ENCODE data around the gene LDLRAD4.

LDLRAD4 gene

GRCh38 chr18:13201292-13201691, 17.3 kb upstream of the LDLRAD4 start:
- in situ Hi-C loops (cut with MboI; ENCODE audit: low sequenced_read_pairs) = no loop called here

- in situ Hi-C loops (cut with MboI; ENCODE audit: low sequenced_read_pairs) = no loop called here
These were observed 16.0 kb upstream of the LDLRAD4 start for GRCh38 chr18:13202571-13202970.

- in situ Hi-C loops (cut with MboI; ENCODE audit: low sequenced_read_pairs) = no loop called here
These were observed 12.3 kb upstream of the LDLRAD4 start for GRCh38 chr18:13206301-13206700.

- in situ Hi-C loops (cut with MboI; ENCODE audit: low sequenced_read_pairs) = no loop called here
These were observed 11.3 kb upstream of the LDLRAD4 start for GRCh38 chr18:13207294-13207693.

GRCh38 chr18:13211534-13211933, 7.0 kb upstream of the LDLRAD4 start:
- in situ Hi-C loops (cut with MboI; ENCODE audit: low sequenced_read_pairs) = no loop called here

- in situ Hi-C loops (cut with MboI; ENCODE audit: low sequenced_read_pairs) = no loop called here
These were observed 5.3 kb upstream of the LDLRAD4 start for GRCh38 chr18:13213036-13213795.

GRCh38 chr18:13214609-13215008, 4.0 kb upstream of the LDLRAD4 start:
- in situ Hi-C loops (cut with MboI; ENCODE audit: low sequenced_read_pairs) = no loop called here

GRCh38 chr18:13216092-13216582, 2.4 kb upstream of the LDLRAD4 start:
- in situ Hi-C loops (cut with MboI; ENCODE audit: low sequenced_read_pairs) = no loop called here

- in situ Hi-C loops (cut with MboI; ENCODE audit: low sequenced_read_pairs) = no loop called here
These were observed 1.7 kb upstream of the LDLRAD4 start for GRCh38 chr18:13216711-13217465.

GRCh38 chr18:13217466-13217961, 1.0 kb upstream of the LDLRAD4 start:
- in situ Hi-C loops (cut with MboI; ENCODE audit: low sequenced_read_pairs) = no loop called here

- in situ Hi-C loops (cut with MboI; ENCODE audit: low sequenced_read_pairs) = no loop called here
These were observed 591 bp upstream of the LDLRAD4 start for GRCh38 chr18:13217971-13218367.

- in situ Hi-C loops (cut with MboI; ENCODE audit: low sequenced_read_pairs) = no loop called here
These were observed 437 bp downstream of the LDLRAD4 start for GRCh38 chr18:13218997-13219396.

- in situ Hi-C loops (cut with MboI; ENCODE audit: low sequenced_read_pairs) = no loop called here
These were observed 1.1 kb downstream of the LDLRAD4 start for GRCh38 chr18:13219593-13220159.

- in situ Hi-C loops (cut with MboI; ENCODE audit: low sequenced_read_pairs) = no loop called here
These were observed 1.9 kb downstream of the LDLRAD4 start for GRCh38 chr18:13220361-13220991.

- in situ Hi-C loops (cut with MboI; ENCODE audit: low sequenced_read_pairs) = no loop called here
These were observed 3.6 kb downstream of the LDLRAD4 start for GRCh38 chr18:13221869-13222855.

GRCh38 chr18:13222856-13223281, 4.3 kb downstream of the LDLRAD4 start:
- in situ Hi-C loops (cut with MboI; ENCODE audit: low sequenced_read_pairs) = no loop called here

- in situ Hi-C loops (cut with MboI; ENCODE audit: low sequenced_read_pairs) = no loop called here
These were observed 5.0 kb downstream of the LDLRAD4 start for GRCh38 chr18:13223311-13224143.

GRCh38 chr18:13225261-13225660, 6.7 kb downstream of the LDLRAD4 start:
- in situ Hi-C loops (cut with MboI; ENCODE audit: low sequenced_read_pairs) = no loop called here

- in situ Hi-C loops (cut with MboI; ENCODE audit: low sequenced_read_pairs) = no loop called here
These were observed 8.1 kb downstream of the LDLRAD4 start for GRCh38 chr18:13226533-13227144.

Measured in HL-60/S4 treated with phorbol 12-myristate 13-acetate at 8.2 ng/mL for 4 days and 3 days (cell line).